HG03558 (cell line): Measurements from ENCODE around the gene ADORA1.

Experiments
- ATAC-seq: cut with Tn5 transposase; IDR thresholded peaks from one replicate; pipeline ENCODE4 v1.9.1; 2021; ENCODE audit warnings: moderate number of reproducible peaks; ENCODE audit not compliant: unreplicated experiment; ENCODE audit errors: extremely low read depth

Gene ADORA1

GRCh38 chr1:203180611-203181330 is 53.2 kb downstream of the ADORA1 start:
- no peak for ATAC-seq

GRCh38 chr1:203181586-203182386 is 54.3 kb downstream of the ADORA1 start:
- ATAC-seq, result no peak

GRCh38 chr1:203182387-203182953 is 54.9 kb downstream of the ADORA1 start:
- no peak for ATAC-seq

DNA sequence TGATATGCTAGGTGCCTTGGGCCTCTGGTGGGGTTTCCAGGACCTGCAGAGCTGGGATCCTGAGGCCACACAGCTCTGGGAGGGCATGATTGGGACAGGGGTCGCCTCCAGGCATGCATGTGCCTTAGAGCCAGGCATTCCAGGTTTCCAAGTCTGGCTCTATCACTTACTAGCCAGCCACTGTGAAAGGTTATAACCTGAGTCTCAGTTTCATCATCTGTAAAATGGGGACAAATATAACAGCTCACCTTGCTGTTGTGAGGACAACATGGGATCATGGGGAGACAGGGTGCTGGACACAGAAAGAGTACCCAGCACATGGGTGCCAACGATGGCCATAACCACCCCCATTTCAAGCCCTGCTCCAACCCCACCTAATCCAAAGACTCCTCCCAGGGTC is 56.3 kb downstream of the ADORA1 start:
- no peak for ATAC-seq

GRCh38 chr1:203184467-203184866 is 56.9 kb downstream of the ADORA1 start:
- ATAC-seq, result no peak

DNA sequence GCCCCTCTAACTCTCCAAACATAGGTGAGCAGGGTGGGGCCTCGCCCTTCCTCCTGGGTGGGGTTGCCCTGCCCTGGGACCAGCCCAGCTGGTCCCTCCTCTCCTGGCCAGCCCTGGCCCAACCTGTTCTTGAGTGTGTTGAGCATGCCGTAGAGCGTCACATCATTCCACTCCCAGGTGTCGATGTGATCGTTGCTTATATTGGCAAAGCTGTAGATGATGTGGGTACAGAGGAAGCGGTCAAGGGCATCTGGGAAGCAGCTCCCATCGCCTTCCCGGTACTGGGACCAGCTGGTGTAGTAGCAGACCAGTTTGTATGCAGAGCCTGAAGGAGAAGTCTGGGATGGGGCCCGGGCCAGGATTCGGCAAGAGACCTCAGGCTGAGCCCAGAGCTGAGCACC is 57.5 kb downstream of the ADORA1 start:
- ATAC-seq, result no peak

DNA sequence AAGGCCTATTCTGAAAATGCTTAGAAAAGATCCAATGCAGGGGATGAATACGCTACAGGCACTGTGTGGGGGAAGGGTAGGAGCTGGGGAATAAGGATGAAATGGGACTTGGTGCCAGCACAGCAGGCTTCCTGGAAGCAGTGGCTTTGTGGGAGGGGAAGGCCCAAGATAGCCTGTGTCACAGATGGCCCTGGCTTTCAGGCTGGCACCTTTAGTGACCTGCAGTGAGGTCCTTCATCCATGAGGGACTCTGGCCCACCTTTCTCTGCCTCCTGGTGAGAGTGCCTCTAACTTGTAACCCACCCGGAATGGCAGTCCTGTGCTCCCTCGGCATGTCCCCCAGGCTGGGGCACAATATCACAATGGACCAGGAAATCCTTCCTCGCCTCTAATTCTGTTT is 58.1 kb downstream of the ADORA1 start:
- no peak for ATAC-seq

GRCh38 chr1:203186091-203186445 is 58.5 kb downstream of the ADORA1 start:
- no peak for ATAC-seq

GRCh38 chr1:203186446-203187303 is 59.1 kb downstream of the ADORA1 start, which contains the start of gene CHI3L1:
CHI3L1 (minus strand) TSS chr1:203186704; CDS start chr1:203186623, 81 bp downstream.
- no peak for ATAC-seq

DNA sequence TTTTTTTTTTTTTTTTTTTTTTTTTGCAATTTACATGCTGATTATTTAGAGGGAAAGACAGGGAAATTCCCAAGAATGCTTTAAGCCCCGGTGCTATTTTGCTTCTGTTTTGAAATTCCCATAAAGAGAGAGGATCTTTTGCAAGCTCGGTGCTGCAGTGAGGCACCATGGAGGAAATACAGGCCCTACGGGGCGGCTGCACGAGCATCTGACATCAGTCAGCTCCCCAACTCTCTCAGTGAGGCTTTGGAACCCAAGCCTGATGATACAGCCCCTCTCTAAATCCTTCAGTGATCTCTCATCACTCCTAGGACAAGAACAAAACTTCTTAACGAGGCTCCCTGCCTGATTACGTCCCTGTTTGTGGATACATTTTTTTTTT is 59.8 kb downstream of the ADORA1 start:
- no peak for ATAC-seq

DNA sequence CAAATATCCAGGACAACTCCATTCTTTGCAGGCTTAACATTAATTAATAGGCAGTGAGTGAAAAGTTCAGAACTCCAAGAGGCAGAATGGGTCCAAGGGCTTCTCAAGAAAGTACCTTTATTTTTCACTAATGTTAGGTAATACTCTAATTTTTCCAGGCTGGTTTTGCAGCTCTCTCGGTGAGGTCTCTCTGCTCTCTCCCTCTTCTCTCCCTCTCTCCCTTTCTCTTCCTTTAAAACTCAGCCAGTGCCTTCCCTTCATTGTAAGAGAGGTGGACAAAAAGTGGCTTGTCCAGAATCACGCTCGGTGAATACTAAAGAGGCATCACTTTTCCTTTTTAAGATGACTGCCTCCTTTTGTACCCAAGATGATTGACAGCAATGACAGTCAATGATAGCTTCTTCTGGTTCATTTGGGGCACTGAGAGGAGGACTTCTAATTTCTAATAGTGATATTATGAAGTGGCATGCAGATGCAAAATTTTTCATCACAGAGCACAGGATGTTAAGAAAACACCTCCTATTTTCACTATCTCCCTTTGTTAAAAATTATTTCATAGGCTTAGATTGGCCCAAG is 60.3 kb downstream of the ADORA1 start:
- ATAC-seq, result no peak

- ATAC-seq, result no peak
Measured at GRCh38 chr1:203188686-203189232, 61.2 kb downstream of the ADORA1 start.

DNA sequence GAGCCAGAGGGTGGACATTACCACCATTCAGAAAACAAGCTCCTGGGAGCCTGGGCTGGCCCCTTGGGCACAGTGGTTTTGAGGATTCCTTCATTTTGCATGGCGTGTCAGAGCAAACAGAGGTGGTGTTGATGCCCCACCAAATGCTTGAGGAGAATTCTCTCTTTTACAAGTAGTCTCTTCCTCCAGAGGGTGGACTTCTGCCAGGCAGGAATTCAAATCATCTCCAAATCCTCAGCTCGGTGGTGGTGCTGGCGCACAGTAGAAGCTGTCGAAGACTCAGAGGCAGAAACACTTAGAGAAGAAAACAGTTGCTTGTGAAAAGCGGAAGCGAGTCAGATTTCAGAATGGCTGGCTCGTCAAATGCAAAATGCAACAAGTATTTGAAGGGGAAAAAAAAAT is 62.4 kb downstream of the ADORA1 start:
- no peak for ATAC-seq

GRCh38 chr1:203190949-203191348 is 63.4 kb downstream of the ADORA1 start:
- ATAC-seq, result no peak

GRCh38 chr1:203196371-203196770 is 68.8 kb downstream of the ADORA1 start:
- ATAC-seq, result no peak

GRCh38 chr1:203197625-203198024 is 70.1 kb downstream of the ADORA1 start:
- ATAC-seq, result no peak

DNA sequence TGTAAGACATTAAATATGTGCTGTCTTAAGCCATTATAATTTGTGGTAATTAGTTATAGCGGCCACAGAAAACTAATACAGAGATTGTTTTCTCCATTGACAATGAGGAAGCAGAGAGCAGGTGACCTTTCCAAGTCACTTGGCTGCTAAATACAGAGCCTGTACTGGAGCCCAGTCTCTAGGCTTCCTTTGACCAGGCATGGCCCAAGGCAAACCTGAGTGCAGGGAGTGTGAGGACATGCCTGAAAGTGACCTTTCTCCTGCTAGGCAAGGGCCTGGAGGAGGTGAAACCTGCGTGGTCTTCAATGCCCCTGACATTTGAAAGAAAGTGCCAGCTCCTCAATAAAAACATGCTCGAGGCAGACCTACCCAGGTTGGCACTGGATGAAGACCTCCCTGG is 71.5 kb downstream of the ADORA1 start:
- ATAC-seq, result no peak

DNA sequence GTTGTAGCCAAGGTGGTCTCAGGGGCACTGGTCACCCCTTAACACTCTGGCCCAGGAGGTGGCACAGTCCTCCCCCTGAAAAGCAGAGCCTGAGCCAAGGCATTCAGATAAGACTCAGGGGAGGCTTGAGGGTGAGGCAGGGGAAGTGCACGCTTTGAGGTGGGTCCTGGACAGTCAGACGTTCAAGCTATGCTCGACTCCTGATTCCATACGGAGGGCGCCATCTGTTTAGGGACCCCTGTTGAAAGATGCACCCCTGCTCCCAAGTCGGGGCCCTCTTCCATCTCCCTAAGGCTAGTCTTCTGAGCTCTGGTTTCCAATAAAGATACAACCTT is 71.9 kb downstream of the ADORA1 start:
- no peak for ATAC-seq

- ATAC-seq, result no peak
Measured at GRCh38 chr1:203199816-203200571, 72.5 kb downstream of the ADORA1 start.
